ENCODE data around the gene WDR4. TPM values are rescaled to one million over a fixed set of nuclear protein-coding genes. Genes with fewer than 3 reads are reported as not detected.
"Not testable (repeated sequence)": the region's sequence is repeated elsewhere in the genome, so short reads cannot be mapped to it uniquely, and the experiment has no call there.

Gene WDR4
- total RNA-seq, 1 experiment from 2014 or later, result 42.6 TPM

GRCh38 chr21:42844411-42845113 lies 34.8 kb downstream of the WDR4 start (continued):
- TF ChIP-seq MYBL2 (CRISPR knock-in tag; IDR thresholded peaks at IDR 0.05) (no peak), GABPB1 (CRISPR knock-in tag; IDR thresholded peaks at IDR 0.05) (no peak), NR1H2 (CRISPR knock-in tag; IDR thresholded peaks at IDR 0.05) (no peak), ESRRA (CRISPR knock-in tag; IDR thresholded peaks at IDR 0.05; ENCODE audit: borderline replicate concordance) (no peak), HMGA2 (CRISPR knock-in tag; IDR thresholded peaks at IDR 0.05) (no peak), ZNF121 (CRISPR knock-in tag; IDR thresholded peaks at IDR 0.05) (no peak), CREB1 (CRISPR knock-in tag; IDR thresholded peaks at IDR 0.05) (no peak), ZBTB43 (CRISPR knock-in tag; IDR thresholded peaks at IDR 0.05) (no peak), ARID4B (CRISPR knock-in tag; IDR thresholded peaks at IDR 0.05; ENCODE audit: borderline replicate concordance) (no peak), ZNF317 (CRISPR knock-in tag; IDR thresholded peaks at IDR 0.05; ENCODE audit: borderline replicate concordance, low read depth) (no peak)
- TF ChIP-seq, protein P1, sequence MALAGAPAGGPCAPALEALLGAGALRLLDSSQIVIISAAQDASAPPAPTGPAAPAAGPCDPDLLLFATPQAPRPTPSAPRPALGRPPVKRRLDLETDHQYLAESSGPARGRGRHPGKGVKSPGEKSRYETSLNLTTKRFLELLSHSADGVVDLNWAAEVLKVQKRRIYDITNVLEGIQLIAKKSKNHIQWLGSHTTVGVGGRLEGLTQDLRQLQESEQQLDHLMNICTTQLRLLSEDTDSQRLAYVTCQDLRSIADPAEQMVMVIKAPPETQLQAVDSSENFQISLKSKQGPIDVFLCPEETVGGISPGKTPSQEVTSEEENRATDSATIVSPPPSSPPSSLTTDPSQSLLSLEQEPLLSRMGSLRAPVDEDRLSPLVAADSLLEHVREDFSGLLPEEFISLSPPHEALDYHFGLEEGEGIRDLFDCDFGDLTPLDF (CRISPR knock-in tag; IDR thresholded peaks at IDR 0.05), result no peak
- TF ChIP-seq, protein P2, sequence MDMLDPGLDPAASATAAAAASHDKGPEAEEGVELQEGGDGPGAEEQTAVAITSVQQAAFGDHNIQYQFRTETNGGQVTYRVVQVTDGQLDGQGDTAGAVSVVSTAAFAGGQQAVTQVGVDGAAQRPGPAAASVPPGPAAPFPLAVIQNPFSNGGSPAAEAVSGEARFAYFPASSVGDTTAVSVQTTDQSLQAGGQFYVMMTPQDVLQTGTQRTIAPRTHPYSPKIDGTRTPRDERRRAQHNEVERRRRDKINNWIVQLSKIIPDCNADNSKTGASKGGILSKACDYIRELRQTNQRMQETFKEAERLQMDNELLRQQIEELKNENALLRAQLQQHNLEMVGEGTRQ (CRISPR knock-in tag; IDR thresholded peaks at IDR 0.05), result no peak

DNA sequence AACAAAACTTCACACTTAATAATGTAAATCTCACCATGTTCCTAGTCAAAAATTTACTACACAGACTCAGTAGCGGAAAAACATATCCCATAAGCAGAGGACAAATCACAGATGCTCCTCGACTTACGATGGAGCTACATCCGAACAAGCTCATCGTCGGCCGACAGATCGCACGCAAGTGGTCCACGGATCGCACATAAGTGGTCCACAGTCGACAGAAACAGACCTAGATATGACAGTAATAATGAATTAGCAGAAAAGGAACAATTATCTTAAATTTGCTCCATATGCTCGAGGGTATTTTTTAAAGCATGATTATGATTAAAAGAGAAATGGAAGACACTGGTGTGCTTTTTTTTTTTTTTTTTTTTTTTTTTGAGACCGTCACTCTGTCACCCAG lies 36.3 kb downstream of the WDR4 start:
- H3K36me3 Mint-ChIP-seq, result peaks cover 52% of the 10 kb centered on the region
- H3K4me3 Mint-ChIP-seq, result no peak overlapping the region
- no peaks in the 10 kb centered on the region for H3K4me1 Mint-ChIP-seq
- no peak for TF ChIP-seq TCF7 (CRISPR knock-in tag; IDR thresholded peaks at IDR 0.05; ENCODE audit: low read depth)
- no peak for ATAC-seq
- DNase-seq (ENCODE audit: low spot score), result peak; percentile 4
- POLR2A ChIA-PET, result no interaction called here
- H3K27me3 Mint-ChIP-seq (ENCODE audit: low read depth), result no peaks in the 10 kb centered on the region
- no peaks in the 10 kb centered on the region for H3K9me3 Mint-ChIP-seq
- CTCF ChIA-PET, result interaction anchor here (0.7 to 1.8 kb wide), 4 partner anchors 10 to 250 kb away, joined by 3 to 7 read pairs (median 4); no protein-coding TSS in a partner anchor
- peak overlapping the region; percentile 30 for H3K27ac Mint-ChIP-seq

- peak; percentile 5 for DNase-seq (ENCODE audit: low spot score)
- ChIA-PET CTCF (interaction anchor here (0.8 to 1.8 kb wide), 2 partner anchors 9 to 249 kb away, joined by 3 to 7 read pairs; no protein-coding TSS in a partner anchor), POLR2A (interaction anchor here (0.5 to 1.0 kb wide), 2 partner anchors 13 to 817 kb away, joined by 3 read pairs; partner anchors contain the start of genes HSF2BP and RRP1B)
- H3K4me1 Mint-ChIP-seq; H3K9me3 Mint-ChIP-seq; H3K27me3 Mint-ChIP-seq (ENCODE audit: low read depth); ATAC-seq; H3K4me3 Mint-ChIP-seq; H3K27ac Mint-ChIP-seq: not testable (repeated sequence)
- H3K36me3 Mint-ChIP-seq, result peaks cover 42% of the 10 kb centered on the region
Measured at GRCh38 chr21:42841916-42842655, 37.3 kb downstream of the WDR4 start.
